Lung (tissue), 12 donors: ENCODE results near the gene SEC61A1. TPM values are rescaled to one million over a fixed set of nuclear protein-coding genes. Genes with fewer than 3 reads are reported as not detected.

Experiments used
- ATAC-seq: fragments of 200-7000 bp; cut with Tn5 transposase; one replicate; pipeline ENCODE4 v1.9.1; 2020; ENCODE audit warnings: moderate number of reproducible peaks; ENCODE audit not compliant: insufficient read depth, low FRiP score
- DNase-seq, 3 donors: peaks; one replicate each; pipeline ENCODE4 v3.0.0-alpha.2; 2013 to 2017
- H3K27ac ChIP-seq, 2 donors: one replicate each; pipeline ENCODE4 v1.5.1; 2013; ENCODE audit warnings: mild to moderate bottlenecking in 2 of 2, moderate library complexity in 2 of 2, control low read depth in 1 of 2, inconsistent platforms in 1 of 2, low read depth in 1 of 2, low read length in 1 of 2
- H3K27me3 ChIP-seq, 3 donors: one replicate each; pipeline ENCODE4 v1.5.1; 2013; ENCODE audit warnings: low read length in 2 of 3; ENCODE audit not compliant: control insufficient read depth in 3 of 3, insufficient read depth in 3 of 3
- H3K36me3 ChIP-seq, 4 donors: one replicate each; pipeline ENCODE4 v1.5.1; 2013; ENCODE audit warnings: low read length in 4 of 4, mild to moderate bottlenecking in 1 of 4, moderate library complexity in 1 of 4; ENCODE audit not compliant: control insufficient read depth in 4 of 4, insufficient read depth in 4 of 4
- H3K4me1 ChIP-seq, 5 donors: one replicate each; pipeline ENCODE4 v1.5.1; 2013; ENCODE audit warnings: low read length in 5 of 5, mild to moderate bottlenecking in 2 of 5, moderate library complexity in 1 of 5; ENCODE audit not compliant: control insufficient read depth in 5 of 5, insufficient read depth in 5 of 5
- H3K4me3 ChIP-seq: one replicate; pipeline ENCODE4 v1.5.1; 2013; ENCODE audit warnings: mild to moderate bottlenecking, control low read depth, moderate library complexity
- H3K9ac ChIP-seq, 2 donors: one replicate each; pipeline ENCODE4 v1.5.1; 2013; ENCODE audit warnings: low read length in 2 of 2, control low read depth in 1 of 2; ENCODE audit not compliant: insufficient read depth in 1 of 2
- H3K9me3 ChIP-seq, 4 donors: one replicate each; pipeline ENCODE4 v1.5.1; 2013; ENCODE audit warnings: low read length in 3 of 4, mild to moderate bottlenecking in 1 of 4, moderate library complexity in 1 of 4; ENCODE audit not compliant: control insufficient read depth in 4 of 4, insufficient read depth in 3 of 4
- CTCF ChIP-seq: IDR thresholded peaks from 2 replicates; pipeline ENCODE4 v1.5.1; 2012; ENCODE audit warnings: mild to moderate bottlenecking; ENCODE audit errors: control extremely low read depth, extremely low read depth
- WGBS, 2 donors: extraction: QIAGEN DNeasy Blood & Tissue Kit; methylation state at CpG; one replicate each; pipeline ENCODE4 v1.1.7; 2013; 5-methylcytosine and 5-hydroxymethylcytosine counted together
- polyA plus RNA-seq, 2 donors: library from polyadenylated mRNA; stranded (reverse); fragments of 200-250 nt; gene quantifications; one replicate each; pipeline ENCODE4 v1.2.1, GENCODE V29; 2013
- total RNA-seq, 2 donors: library from RNA; depleted of rRNA in 1 of 2; stranded (reverse); fragments of >200 nt in 1 of 2; gene quantifications; one replicate each; pipeline ENCODE4 v1.2.1, GENCODE V29; 2014 to 2021
- donor health status: control.
- donor health status: control.
- donor health status: Bipolar disorder and iron deficiency.
- donor health status: healthy.
- donor health status: DM: yes; HTN: yes; CAD: no.

The SEC61A1 gene
- total and polyA plus RNA-seq, 4 donors = 137 to 270 (median 173) TPM

GRCh38 chr3:128082546-128082945 lies 30.3 kb downstream of the SEC61A1 start:
- H3K36me3 ChIP-seq = peaks cover 0 to 28% (median 14%) of the 10 kb centered on the region in 4 donors
- WGBS, 2 donors = 82 to 90% methylated on average over 10 of the region's 10 CpGs
- no peak for ATAC-seq

GRCh38 chr3:128083396-128083795 lies 31.2 kb downstream of the SEC61A1 start:
- Histone ChIP-seq H3K9me3 (no peaks in the 10 kb centered on the region), H3K4me3 (no peak overlapping the region), H3K9ac (no peak overlapping the region), H3K36me3 (peaks cover 0 to 31% (median 15%) of the 10 kb centered on the region in 4 donors), H3K4me1 (peaks cover 0 to 3% (median 0%) of the 10 kb centered on the region in 5 donors), H3K27me3 (no peaks in the 10 kb centered on the region), H3K27ac (no peak overlapping the region)
- no peak for ATAC-seq
- WGBS, 2 donors = 84 to 93% methylated on average over 10 of the region's 10 CpGs
- no peak for TF ChIP-seq CTCF
- peak in 1 of 3 donors; percentile 29 for DNase-seq

More at GRCh38 chr3:128082546-128082945, 30.3 kb downstream of the SEC61A1 start:
- Histone ChIP-seq H3K4me3 (no peak overlapping the region), H3K9me3 (no peaks in the 10 kb centered on the region), H3K27me3 (no peaks in the 10 kb centered on the region), H3K9ac (no peak overlapping the region), H3K27ac (no peak overlapping the region), H3K4me1 (peaks cover 0 to 3% (median 0%) of the 10 kb centered on the region in 5 donors)
- no peak for DNase-seq
- TF ChIP-seq CTCF = no peak

- peak in 2 of 3 donors; percentile 18 to 40 for DNase-seq
- ATAC-seq = no peak
- no peaks in the 10 kb centered on the region for H3K9me3 ChIP-seq
- H3K4me3 ChIP-seq = no peak overlapping the region
- H3K4me1 ChIP-seq = peaks cover 0 to 3% (median 0%) of the 10 kb centered on the region in 5 donors
- no peaks in the 10 kb centered on the region for H3K27me3 ChIP-seq
- peaks cover 0 to 31% (median 15%) of the 10 kb centered on the region in 4 donors for H3K36me3 ChIP-seq
- H3K27ac ChIP-seq = peak overlapping the region in 1 of 2 donors; percentile 43
- H3K9ac ChIP-seq = no peak overlapping the region
- WGBS, 2 donors = 62 to 70% methylated on average over 9 of the region's 9 CpGs
- no peak for TF ChIP-seq CTCF
These were observed 31.9 kb downstream of the SEC61A1 start for GRCh38 chr3:128083980-128084674.
